Gastrocnemius medialis (tissue), 4 donors: Measurements from ENCODE around the gene RCSD1.

Experiments used
- CTCF ChIP-seq, 5 experiments: fragments of 450-650 bp in 3 of 5; fragments of 200-600 bp in 2 of 5; sonication (generic) in 2 of 5; IDR thresholded peaks in 4 of 5; conservative IDR thresholded peaks in 1 of 5; 1 replicate in 4 of 5; 2 replicates in 1 of 5; pipeline ENCODE4 v1.5.1; 2016 to 2019; ENCODE audit warnings: antibody characterized with exemption in 5 of 5, mild to moderate bottlenecking in 3 of 5, moderate library complexity in 3 of 5
- POLR2A ChIP-seq, 2 donors: fragments of 450-650 bp; IDR thresholded peaks; one replicate each; pipeline ENCODE4 v1.6.1; 2017; ENCODE audit warnings: antibody characterized with exemption in 2 of 2, mild to moderate bottlenecking in 2 of 2, moderate library complexity in 2 of 2

- TF ChIP-seq CTCF (IDR thresholded peaks at IDR 0.05 in 4 of 5, conservative IDR thresholded peaks at IDR 0.05 in 1 of 5), result no peak
- no peak for TF ChIP-seq POLR2A (IDR thresholded peaks at IDR 0.05)
These were observed 125.6 kb downstream of the RCSD1 start for GRCh38 chr1:167755654-167756053.
